ENCODE measurements around the gene PRUNE1.

DNA sequence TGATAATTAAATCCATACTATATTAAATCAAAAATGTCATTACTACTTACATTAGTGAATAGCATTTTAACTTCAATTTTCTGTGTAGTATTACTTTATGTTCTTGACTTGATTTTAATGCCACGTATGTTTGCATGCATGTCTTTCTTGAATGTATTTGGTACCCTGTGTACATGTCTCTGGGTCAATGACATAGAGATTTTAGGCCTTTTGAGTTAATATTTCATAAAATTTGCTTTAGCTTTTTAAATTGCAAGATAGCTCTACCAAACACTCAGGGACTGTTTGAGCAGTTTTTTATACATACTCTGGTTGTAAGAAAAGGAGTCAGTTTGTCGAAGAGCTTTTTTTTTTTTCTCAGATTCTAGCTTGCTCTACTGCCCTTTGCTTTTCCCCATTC lies 53.5 kb downstream of the PRUNE1 start:
- TF ChIP-seq, protein P1, sequence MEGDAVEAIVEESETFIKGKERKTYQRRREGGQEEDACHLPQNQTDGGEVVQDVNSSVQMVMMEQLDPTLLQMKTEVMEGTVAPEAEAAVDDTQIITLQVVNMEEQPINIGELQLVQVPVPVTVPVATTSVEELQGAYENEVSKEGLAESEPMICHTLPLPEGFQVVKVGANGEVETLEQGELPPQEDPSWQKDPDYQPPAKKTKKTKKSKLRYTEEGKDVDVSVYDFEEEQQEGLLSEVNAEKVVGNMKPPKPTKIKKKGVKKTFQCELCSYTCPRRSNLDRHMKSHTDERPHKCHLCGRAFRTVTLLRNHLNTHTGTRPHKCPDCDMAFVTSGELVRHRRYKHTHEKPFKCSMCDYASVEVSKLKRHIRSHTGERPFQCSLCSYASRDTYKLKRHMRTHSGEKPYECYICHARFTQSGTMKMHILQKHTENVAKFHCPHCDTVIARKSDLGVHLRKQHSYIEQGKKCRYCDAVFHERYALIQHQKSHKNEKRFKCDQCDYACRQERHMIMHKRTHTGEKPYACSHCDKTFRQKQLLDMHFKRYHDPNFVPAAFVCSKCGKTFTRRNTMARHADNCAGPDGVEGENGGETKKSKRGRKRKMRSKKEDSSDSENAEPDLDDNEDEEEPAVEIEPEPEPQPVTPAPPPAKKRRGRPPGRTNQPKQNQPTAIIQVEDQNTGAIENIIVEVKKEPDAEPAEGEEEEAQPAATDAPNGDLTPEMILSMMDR (IDR thresholded peaks at IDR 0.05) = no peak
- TF ChIP-seq POLR2A (IDR thresholded peaks at IDR 0.05) = no peak
- TF ChIP-seq POLR2AphosphoS5 (IDR thresholded peaks at IDR 0.05) = no peak
